Stimulated activated CD8-positive, alpha-beta memory T cell treated with anti-CD3 and anti-CD28 coated beads, Interleukin-15, amount 100 ng/mL, for 4 hours (primary cell): ENCODE data around the gene UNC5C.

Experiments
- DNase-seq, 2 donors: peaks; one replicate each; pipeline ENCODE4 v3.0.0-alpha.2; 2020; ENCODE audit warnings: low read depth in 2 of 2

The UNC5C gene

DNA sequence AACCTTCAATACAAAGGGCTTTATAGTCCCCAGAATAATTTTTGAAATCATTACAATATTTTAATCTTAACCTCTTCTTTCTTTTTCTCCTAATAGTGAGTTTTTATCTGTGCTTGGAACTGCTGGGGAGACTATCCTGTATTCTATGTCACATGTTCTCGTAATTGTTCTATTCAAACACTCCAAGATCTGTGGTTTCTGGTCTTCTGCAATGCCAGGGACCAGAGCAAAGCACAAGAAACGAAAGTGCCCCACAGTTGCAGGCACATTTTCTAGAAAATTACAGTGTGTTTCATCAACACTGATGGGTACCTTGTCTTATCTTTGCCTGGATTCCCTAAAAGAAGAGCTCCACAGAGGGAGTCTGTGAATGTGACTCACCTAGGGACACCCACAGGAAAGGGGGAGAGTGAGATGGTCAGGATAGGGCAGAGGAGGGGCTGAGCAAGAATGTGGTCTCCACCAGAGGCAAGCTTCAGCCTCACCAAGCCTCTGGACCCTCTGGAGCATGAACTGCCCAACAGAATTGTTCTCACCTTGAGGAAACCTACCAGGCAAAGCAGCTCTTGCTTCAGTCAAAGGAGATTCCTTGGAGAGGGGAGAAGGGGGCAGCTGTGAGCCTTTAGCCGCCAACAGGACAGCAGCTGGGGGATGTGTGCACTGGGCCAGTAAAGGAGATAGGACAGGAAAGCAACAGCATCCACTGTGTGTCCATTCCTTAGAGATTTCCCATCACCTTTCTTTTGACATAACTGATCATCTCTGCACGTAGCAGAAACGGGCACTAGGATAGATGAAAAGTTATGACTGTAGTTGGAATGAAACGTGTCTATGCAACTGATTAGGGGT is 25.9 kb downstream of the UNC5C start:
- DNase-seq, result no peak

DNA sequence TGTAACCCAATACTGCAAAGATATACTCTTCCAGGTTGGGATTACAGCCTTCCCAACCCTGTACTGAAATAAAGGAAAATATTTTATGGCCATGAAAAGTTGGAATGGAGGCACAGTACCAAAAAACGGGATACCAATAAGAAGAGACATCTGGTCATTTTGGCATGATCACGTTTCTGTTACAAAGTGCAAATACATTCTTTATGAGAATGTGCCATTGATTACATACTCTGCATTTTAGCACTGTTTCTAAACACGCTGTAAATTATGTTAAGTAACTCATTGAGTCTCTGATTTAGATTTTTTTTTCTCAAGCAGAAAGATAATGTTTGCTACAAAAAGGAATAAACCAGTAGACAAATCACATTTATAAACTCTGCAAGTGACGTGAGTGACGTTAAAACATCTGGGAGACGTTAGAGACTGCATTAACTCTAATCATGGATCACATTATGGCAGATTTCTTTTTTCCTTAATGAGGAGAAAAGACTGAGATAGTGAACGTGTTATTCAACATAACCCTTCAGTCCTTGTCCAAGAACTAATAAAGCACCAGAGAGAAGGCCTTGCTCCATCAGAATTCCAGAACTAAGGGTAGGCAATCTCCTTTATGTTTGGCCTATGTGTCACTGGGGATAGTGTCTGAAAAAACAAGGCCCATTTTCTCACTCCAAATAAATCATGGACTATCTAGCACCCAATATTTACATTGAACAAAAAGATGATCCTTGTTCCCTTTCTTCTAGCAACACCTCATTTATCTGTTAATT is 31.0 kb downstream of the UNC5C start:
- no peak for DNase-seq

GRCh38 chr4:95516528-95517017 is 32.2 kb downstream of the UNC5C start:
- DNase-seq, result no peak

DNA sequence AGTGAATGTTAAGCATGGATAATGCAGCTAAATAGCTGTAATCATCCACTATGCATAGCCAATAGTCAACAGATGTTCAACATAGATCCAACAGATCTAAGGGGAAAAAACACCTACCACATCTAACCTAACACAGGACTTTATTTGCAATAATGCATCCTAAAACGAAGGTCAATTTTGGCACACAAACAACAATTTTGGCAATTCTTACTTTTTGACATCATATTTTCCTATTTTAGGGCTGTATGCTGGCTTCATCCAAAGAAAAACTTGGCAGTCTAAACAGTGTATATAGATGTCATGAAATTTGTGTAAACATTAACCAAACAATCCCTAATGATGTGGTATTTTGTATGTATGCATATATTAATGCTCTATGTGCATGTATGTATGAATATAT is 33.2 kb downstream of the UNC5C start:
- no peak for DNase-seq

DNA sequence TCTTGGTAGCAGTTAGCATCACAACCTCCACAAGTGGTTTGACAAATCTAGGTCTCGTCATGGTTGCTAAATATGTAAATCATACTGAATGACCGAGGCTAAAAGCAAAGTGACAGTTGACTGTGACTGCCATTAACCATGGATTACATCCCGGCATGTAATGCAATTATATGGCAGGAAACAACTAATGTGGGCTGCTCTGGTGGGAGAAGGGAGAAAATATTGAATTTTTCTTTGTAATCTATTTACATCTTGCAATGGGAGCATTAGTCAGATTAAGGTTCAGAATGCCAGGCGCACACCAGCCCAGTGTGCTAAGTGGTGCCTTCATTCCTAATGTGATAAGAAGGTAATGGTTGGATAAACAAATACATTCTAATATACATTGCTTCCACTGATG is 35.8 kb downstream of the UNC5C start:
- DNase-seq, result no peak

GRCh38 chr4:95511477-95511876 is 37.3 kb downstream of the UNC5C start:
- no peak for DNase-seq

- DNase-seq, result no peak
Observed at GRCh38 chr4:95510877-95511276, 37.9 kb downstream of the UNC5C start.

- DNase-seq, result no peak
Observed at GRCh38 chr4:95510145-95510544, 38.6 kb downstream of the UNC5C start.

DNA sequence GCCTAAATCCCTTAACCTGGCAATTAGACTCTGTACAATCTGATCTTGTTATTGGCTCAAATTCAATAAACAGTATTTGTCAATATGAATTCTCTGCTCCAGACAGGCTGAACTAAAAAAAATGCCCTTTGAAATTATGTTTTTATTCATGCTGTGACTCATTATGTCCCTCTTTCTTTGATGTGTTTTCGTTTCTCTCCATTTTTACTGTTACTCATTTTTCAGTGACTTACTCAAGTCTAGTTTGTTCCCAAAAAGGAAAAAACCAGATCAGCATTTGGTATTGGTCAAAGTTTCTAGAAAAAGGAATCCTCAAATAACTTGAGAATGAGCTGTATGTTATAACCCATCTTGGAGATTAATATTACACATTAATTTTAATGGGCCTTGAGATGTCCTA is 40.4 kb downstream of the UNC5C start:
- DNase-seq, result no peak

DNA sequence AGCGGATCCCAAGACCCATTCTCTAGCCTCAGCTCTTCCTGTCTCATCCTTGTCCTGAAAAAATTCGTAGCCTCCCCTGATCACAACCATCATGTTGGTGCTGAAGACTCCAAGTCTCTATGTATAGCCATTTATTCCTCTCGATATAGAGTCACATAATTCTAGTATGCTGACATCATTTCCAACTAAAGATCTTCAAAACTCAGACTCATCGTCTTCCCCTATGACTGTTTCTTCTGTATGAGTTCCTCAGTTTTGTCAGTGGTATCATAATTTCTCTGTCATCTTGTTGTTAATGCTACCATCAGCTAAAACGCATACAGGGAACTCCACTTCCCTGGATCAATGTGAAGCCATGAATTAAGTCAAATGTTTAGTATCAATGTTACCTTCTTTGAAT is 41.2 kb downstream of the UNC5C start:
- no peak for DNase-seq

DNA sequence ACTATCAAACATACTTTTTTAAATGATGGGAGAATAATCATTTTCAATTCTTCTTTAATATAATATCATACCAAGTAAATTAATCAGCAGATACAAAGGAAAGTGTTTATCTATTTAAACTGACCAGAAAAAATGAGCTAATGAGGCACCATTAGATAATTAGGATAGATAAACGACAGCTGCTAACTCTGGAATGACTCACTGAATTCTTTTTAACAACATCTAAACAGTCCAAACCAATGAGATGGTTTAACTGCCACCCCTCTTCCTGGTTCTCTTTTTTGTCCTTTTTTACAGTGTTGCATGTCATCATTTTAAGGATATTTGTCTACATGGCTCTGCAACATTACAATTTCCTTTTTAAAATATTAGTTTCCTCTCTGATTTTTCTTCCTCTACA is 41.6 kb downstream of the UNC5C start:
- DNase-seq, result no peak

DNA sequence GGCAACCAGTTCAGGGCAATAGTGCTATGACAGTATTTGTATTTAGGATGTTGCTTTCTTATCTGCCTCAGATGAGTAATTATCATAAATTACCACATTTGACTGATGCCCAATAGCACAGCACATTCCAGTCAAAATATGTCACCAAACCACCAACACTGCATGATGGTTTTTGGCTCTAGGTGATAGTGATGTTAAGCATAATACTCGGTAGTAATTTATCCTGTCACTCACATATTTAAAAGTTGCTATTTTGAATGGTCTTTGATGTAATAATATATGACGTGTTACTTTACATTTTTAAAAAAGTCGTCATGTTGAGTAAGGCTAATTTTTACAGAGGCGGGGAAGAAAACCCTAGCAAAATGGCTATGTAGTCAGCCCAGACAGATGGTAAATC is 42.5 kb downstream of the UNC5C start:
- no peak for DNase-seq

DNA sequence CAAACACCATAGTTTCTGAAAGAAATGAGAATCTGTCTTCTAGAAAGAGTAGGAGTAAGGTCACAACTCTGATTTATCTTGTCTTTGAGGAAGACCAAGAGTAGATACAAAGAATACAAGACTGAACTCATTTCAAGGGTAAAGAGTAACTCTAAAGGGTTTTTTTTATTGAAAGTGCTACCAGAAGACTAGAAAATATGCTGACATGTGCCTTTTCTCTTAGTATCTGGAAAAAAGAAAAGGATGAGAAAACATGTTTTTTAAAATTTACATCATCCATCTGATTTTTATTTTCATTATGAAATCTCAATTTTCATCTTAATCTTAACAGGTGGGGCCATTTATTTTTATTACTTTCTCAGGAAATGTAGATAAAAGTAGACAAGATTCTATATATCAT is 43.0 kb downstream of the UNC5C start:
- no peak for DNase-seq

DNA sequence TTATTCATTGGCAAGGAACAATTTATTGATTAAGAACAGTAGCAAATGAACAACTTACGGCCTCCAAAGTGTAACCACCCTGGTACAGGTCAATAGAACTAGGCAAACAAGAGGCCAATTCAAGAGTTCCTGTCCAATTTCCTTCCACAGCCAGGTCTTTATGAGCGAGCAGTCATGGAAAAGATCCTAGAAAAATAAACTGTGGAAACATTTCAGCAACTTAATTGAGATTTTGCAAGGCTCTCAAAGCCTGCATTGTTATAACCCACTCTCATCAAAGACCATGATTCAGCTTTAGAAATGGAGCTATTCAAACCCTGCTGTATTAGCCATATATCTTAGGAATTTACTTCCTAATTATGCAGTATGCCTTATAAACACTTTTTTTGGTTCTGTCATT is 43.6 kb downstream of the UNC5C start:
- no peak for DNase-seq

DNA sequence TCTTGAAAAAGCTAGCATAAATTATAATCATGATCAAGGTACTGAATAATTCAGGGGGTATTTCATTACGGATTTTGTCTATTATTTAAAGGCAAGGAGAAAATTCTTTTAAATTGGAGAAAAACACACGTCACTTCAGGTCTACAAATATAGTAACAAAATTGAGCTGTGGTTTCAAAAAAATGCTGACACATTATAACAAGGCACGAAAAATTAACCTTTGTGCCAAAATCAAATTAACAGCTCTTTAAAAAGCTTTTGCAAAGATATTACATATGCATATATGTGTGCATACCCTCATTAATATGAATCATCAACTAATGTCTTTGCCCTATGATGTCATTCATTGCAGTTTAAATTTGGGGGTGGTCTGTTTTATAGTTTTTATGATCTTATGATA is 44.3 kb downstream of the UNC5C start:
- DNase-seq, result no peak

GRCh38 chr4:95500361-95500760 is 48.4 kb downstream of the UNC5C start:
- no peak for DNase-seq

DNA sequence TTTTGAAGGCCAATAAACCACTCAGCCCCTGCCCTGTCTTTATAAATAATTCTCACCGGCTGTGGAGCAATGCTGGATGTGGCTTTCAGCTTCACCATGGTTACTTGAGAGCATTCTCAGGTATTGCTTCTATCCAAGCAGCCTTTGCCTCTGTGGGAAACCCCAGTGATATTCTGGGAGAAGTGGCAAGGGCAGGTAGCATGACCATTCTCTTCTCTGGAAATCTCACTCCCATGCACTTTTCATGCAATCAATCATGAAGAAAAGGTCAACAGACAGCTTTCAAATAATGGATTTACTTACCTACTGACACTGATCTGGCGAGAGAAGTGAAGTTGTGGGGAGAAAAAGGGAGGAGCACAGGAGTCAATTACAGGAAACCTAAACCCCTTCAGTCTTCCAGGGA is 49.5 kb downstream of the UNC5C start:
- no peak for DNase-seq

DNA sequence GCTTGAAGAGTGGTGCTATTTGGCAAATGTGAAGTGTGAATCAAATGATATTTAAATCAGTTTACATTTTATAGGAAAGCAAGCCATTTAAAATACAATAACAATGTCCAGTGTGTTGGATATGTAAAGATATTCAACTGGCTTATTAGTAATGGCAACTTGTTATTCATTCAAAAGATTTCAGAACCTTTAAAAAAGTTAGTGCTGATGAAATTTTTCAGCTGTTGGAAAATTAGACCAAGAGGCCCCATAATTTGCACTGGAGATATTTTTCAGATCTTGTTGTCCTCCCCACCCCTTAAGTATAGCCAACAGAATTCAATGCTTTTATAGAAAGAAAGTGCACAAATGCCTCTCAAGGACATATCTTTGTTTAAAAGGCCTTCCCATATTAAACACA is 54.6 kb downstream of the UNC5C start:
- DNase-seq, result no peak

GRCh38 chr4:95478679-95479078 is 70.1 kb downstream of the UNC5C start:
- no peak for DNase-seq

GRCh38 chr4:95476121-95476520 is 72.7 kb downstream of the UNC5C start:
- DNase-seq, result no peak

DNA sequence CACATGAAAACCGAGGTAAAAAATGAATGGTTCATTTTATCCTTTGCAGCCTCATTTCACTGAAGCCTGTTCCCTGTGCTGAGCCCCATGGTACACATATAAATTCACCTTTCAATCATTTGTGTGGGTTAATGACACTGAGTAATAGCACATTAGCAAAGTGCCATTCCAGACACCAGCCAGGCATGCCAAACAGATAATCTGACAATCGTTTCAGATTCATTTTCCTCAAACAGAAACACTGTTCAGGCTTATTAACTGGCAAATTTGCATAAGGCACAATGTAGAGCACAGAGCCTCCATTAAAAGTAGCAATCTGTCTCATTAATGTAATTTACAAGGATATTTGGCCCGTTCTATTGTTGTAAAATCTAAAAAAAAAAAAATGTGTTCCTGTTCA is 76.2 kb downstream of the UNC5C start:
- no peak for DNase-seq

DNA sequence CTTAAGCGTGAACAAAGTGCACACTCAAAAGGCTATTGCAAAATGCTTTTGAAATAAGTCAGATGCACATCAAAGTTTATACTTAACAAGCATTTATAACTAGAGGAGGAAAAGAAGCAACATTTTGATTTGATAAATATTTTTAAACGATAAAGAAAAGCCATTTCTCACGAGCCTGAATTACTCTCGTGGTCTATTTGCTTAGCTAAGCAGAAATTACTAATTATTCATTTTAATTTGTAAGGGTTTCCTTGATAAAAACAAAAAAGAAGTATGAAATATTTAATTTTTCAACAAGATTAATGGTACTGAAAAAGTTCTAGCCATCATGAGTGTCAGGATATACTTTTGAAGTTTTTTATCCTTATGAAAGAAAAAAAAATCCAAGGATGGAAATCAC is 78.2 kb downstream of the UNC5C start:
- DNase-seq, result no peak

DNA sequence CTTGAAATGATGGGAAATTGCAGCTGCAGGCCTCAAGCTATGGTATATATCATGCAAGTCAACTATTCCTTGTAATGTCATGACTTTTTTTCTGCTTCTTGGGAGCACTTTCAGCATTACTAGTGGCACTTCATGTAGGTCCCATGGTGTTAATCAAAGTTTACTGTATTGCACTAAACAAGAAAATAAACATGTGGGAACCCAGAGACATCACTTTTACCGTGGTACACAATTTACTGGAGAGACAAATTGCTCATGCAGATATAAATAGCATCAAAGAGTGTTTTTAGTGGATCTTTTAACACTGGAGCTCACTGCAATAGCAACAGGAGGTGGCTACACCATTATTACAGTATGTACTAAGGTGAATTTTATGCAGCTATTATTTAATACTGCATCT is 79.2 kb downstream of the UNC5C start:
- DNase-seq, result no peak
